Measurements from ENCODE around the gene SCAF1. TPM values are rescaled to one million over a fixed set of nuclear protein-coding genes. Genes with fewer than 3 reads are reported as not detected.

SCAF1 gene
- total RNA-seq, 1 donor from 2014 or later: 90.7 TPM

GRCh38 chr19:49692147-49692506, 50.1 kb downstream of the SCAF1 start:
- no peak for DNase-seq (ENCODE audit: low spot score, unreplicated experiment)
- H3K9me3 Mint-ChIP-seq (ENCODE audit: low read depth): no peaks in the 10 kb centered on the region
- no peak for TF ChIP-seq CTCF (IDR thresholded peaks at IDR 0.05; ENCODE audit: unreplicated experiment)
- H3K27ac Mint-ChIP-seq: no peak overlapping the region
- H3K27me3 Mint-ChIP-seq: no peaks in the 10 kb centered on the region
- H3K36me3 Mint-ChIP-seq (ENCODE audit: insufficient read depth): peaks cover 5% of the 10 kb centered on the region
- H3K4me1 Mint-ChIP-seq (ENCODE audit: low read depth): peaks cover 11% of the 10 kb centered on the region
- peak overlapping the region; percentile 49 for H3K4me3 Mint-ChIP-seq (ENCODE audit: low read depth)

- TF ChIP-seq CTCF (IDR thresholded peaks at IDR 0.05; ENCODE audit: unreplicated experiment): no peak
- Mint-ChIP-seq H3K9me3 (ENCODE audit: low read depth) (no peaks in the 10 kb centered on the region), H3K4me1 (ENCODE audit: low read depth) (peaks cover 1% of the 10 kb centered on the region), H3K27ac (no peak overlapping the region), H3K4me3 (ENCODE audit: low read depth) (no peak overlapping the region), H3K36me3 (ENCODE audit: insufficient read depth) (peaks cover 8% of the 10 kb centered on the region), H3K27me3 (no peaks in the 10 kb centered on the region)
- DNase-seq (ENCODE audit: low spot score, unreplicated experiment): no peak
These were observed 54.1 kb downstream of the SCAF1 start for GRCh38 chr19:49696115-49696514.

- peaks cover 1% of the 10 kb centered on the region for H3K4me1 Mint-ChIP-seq (ENCODE audit: low read depth)
- TF ChIP-seq CTCF (IDR thresholded peaks at IDR 0.05; ENCODE audit: unreplicated experiment): no peak
- no peak overlapping the region for H3K4me3 Mint-ChIP-seq (ENCODE audit: low read depth)
- H3K9me3 Mint-ChIP-seq (ENCODE audit: low read depth): no peaks in the 10 kb centered on the region
- H3K27ac Mint-ChIP-seq: no peak overlapping the region
- H3K27me3 Mint-ChIP-seq: no peaks in the 10 kb centered on the region
- no peak for DNase-seq (ENCODE audit: low spot score, unreplicated experiment)
- H3K36me3 Mint-ChIP-seq (ENCODE audit: insufficient read depth): peaks cover 8% of the 10 kb centered on the region
These were observed 54.9 kb downstream of the SCAF1 start for GRCh38 chr19:49696865-49697264.

GRCh38 chr19:49699364-49699763, 57.4 kb downstream of the SCAF1 start:
- H3K36me3 Mint-ChIP-seq (ENCODE audit: insufficient read depth): peaks cover 6% of the 10 kb centered on the region
- no peak overlapping the region for H3K27ac Mint-ChIP-seq
- no peaks in the 10 kb centered on the region for H3K9me3 Mint-ChIP-seq (ENCODE audit: low read depth)
- TF ChIP-seq CTCF (IDR thresholded peaks at IDR 0.05; ENCODE audit: unreplicated experiment): no peak
- no peak for DNase-seq (ENCODE audit: low spot score, unreplicated experiment)
- H3K27me3 Mint-ChIP-seq: no peaks in the 10 kb centered on the region
- H3K4me1 Mint-ChIP-seq (ENCODE audit: low read depth): no peaks in the 10 kb centered on the region
- H3K4me3 Mint-ChIP-seq (ENCODE audit: low read depth): no peak overlapping the region

GRCh38 chr19:49700563-49700962, 58.6 kb downstream of the SCAF1 start:
- no peak for DNase-seq (ENCODE audit: low spot score, unreplicated experiment)
- Mint-ChIP-seq H3K36me3 (ENCODE audit: insufficient read depth) (peaks cover 6% of the 10 kb centered on the region), H3K27me3 (no peaks in the 10 kb centered on the region), H3K4me3 (ENCODE audit: low read depth) (no peak overlapping the region), H3K4me1 (ENCODE audit: low read depth) (no peaks in the 10 kb centered on the region), H3K9me3 (ENCODE audit: low read depth) (no peaks in the 10 kb centered on the region), H3K27ac (no peak overlapping the region)
- no peak for TF ChIP-seq CTCF (IDR thresholded peaks at IDR 0.05; ENCODE audit: unreplicated experiment)
